Neural cell (in vitro differentiated cells): ENCODE data around the gene RSPO3. TPM values are rescaled to one million over a fixed set of nuclear protein-coding genes. Genes with fewer than 3 reads are reported as not detected.

Source experiments
- H2AFZ ChIP-seq: fragments of 200-600, 300-800 bp; sonication (generic), shearing (Covaris generic); 2 replicates; pipeline ENCODE4 v1.6.0; 2014; ENCODE audit warnings: low read depth, mild to moderate bottlenecking, antibody characterized with exemption, low read length, moderate library complexity
- H3F3A ChIP-seq: fragments of 200-600 bp; shearing (Covaris generic); 2 replicates; pipeline ENCODE4 v1.6.1; 2016; ENCODE audit warnings: mild to moderate bottlenecking, moderate library complexity, mixed read lengths, antibody characterized with exemption, low read length; ENCODE audit not compliant: insufficient read depth, poor library complexity, severe bottlenecking
- H3K27ac ChIP-seq: fragments of 200-600, 300-800 bp; sonication (generic), shearing (Covaris generic); 2 replicates; pipeline ENCODE4 v1.5.1; 2014; ENCODE audit warnings: mild to moderate bottlenecking, low read length, moderate library complexity
- H3K27me3 ChIP-seq: fragments of 300-800, 200-600 bp; sonication (generic), shearing (Covaris generic); 2 replicates; pipeline ENCODE4 v1.6.0; 2014; ENCODE audit warnings: mild to moderate bottlenecking, low read depth, low read length, moderate library complexity; ENCODE audit not compliant: insufficient read depth
- H3K36me3 ChIP-seq: fragments of 300-800, 200-600 bp; sonication (generic), shearing (Covaris generic); 2 replicates; pipeline ENCODE4 v1.5.1; 2014; ENCODE audit warnings: mild to moderate bottlenecking, antibody characterized with exemption, low read length, moderate library complexity; ENCODE audit not compliant: insufficient read depth
- H3K4me2 ChIP-seq: fragments of 300-800, 200-600 bp; sonication (generic), shearing (Covaris generic); 2 replicates; pipeline ENCODE4 v1.6.0; 2014; ENCODE audit warnings: mild to moderate bottlenecking, low read length
- H3K4me3 ChIP-seq: fragments of 300-800, 200-600 bp; sonication (generic), shearing (Covaris generic); 2 replicates; pipeline ENCODE4 v1.5.1; 2014; ENCODE audit warnings: mild to moderate bottlenecking, low read length, moderate library complexity
- H3K79me2 ChIP-seq: fragments of 200-600 bp; shearing (Covaris generic); replicated peaks from 2 replicates; pipeline ENCODE4 v1.6.0; 2014; ENCODE audit warnings: mild to moderate bottlenecking, low read length, moderate library complexity; ENCODE audit not compliant: insufficient read depth
- H3K9ac ChIP-seq: fragments of 300-800, 200-600 bp; sonication (generic), shearing (Covaris generic); 2 replicates; pipeline ENCODE4 v1.6.1; 2016; ENCODE audit warnings: mild to moderate bottlenecking, low read length, mixed read lengths
- H3K9me2 ChIP-seq: fragments of 200-600 bp; shearing (Covaris generic); 2 replicates; pipeline ENCODE4 v1.6.1; 2016; ENCODE audit warnings: mild to moderate bottlenecking, low read length, mixed read lengths; ENCODE audit not compliant: insufficient read depth
- H3K9me3 ChIP-seq: fragments of 200-600, 300-800 bp; sonication (generic), shearing (Covaris generic); 2 replicates; pipeline ENCODE4 v1.6.1; 2016; ENCODE audit warnings: mild to moderate bottlenecking, mixed run types, low read length, moderate library complexity, mixed read lengths
- H4K20me1 ChIP-seq: fragments of 200-600 bp; shearing (Covaris generic); 2 replicates; pipeline ENCODE4 v1.6.1; 2016; ENCODE audit warnings: mild to moderate bottlenecking, mixed run types; ENCODE audit not compliant: insufficient read depth
- EP300 ChIP-seq: fragments of 450-650 bp; conservative IDR thresholded peaks from 2 replicates; pipeline ENCODE4 v1.6.1; 2014; ENCODE audit warnings: antibody characterized with exemption, mild to moderate bottlenecking, moderate library complexity; ENCODE audit not compliant: poor library complexity, severe bottlenecking
- EZH2 ChIP-seq: fragments of 200-600, 300-800 bp; shearing (Covaris generic), sonication (generic); IDR thresholded peaks from 2 replicates; pipeline ENCODE4 v1.6.1; 2014; ENCODE audit warnings: antibody characterized with exemption, low read length, borderline replicate concordance, mild to moderate bottlenecking; ENCODE audit not compliant: insufficient read depth, poor library complexity, severe bottlenecking
- MXI1 ChIP-seq: fragments of 450-650 bp; conservative IDR thresholded peaks from 2 replicates; pipeline ENCODE4 v1.6.1; 2014; ENCODE audit warnings: antibody characterized with exemption, mild to moderate bottlenecking; ENCODE audit not compliant: poor library complexity, severe bottlenecking
- POLR2AphosphoS5 ChIP-seq: IDR thresholded peaks from 2 replicates; pipeline ENCODE4 v1.6.1; 2012
- RAD21 ChIP-seq: fragments of 450-650 bp; conservative IDR thresholded peaks from 2 replicates; pipeline ENCODE4 v1.6.1; 2014; ENCODE audit warnings: antibody characterized with exemption, mild to moderate bottlenecking, moderate library complexity
- SMC3 ChIP-seq: fragments of 450-650 bp; conservative IDR thresholded peaks from 2 replicates; pipeline ENCODE4 v1.6.1; 2014; ENCODE audit warnings: antibody characterized with exemption, mild to moderate bottlenecking, moderate library complexity; ENCODE audit not compliant: poor library complexity
- TAF1 ChIP-seq: IDR thresholded peaks from 2 replicates; pipeline ENCODE4 v1.6.1; 2012; ENCODE audit warnings: low read depth
- polyA plus RNA-seq: library from polyadenylated mRNA; depleted of rRNA; stranded (reverse); fragments of >200 nt; gene quantifications from 2 replicates; pipeline ENCODE4 v1.2.3, GENCODE V29; 2014
- TF ChIP-seq, protein P1 (sequence below): IDR thresholded peaks from 2 replicates; pipeline ENCODE4 v1.6.1; 2012; ENCODE audit warnings: borderline replicate concordance
- TF ChIP-seq, protein P2 (sequence below): fragments of 450-650 bp; IDR thresholded peaks from 2 replicates; pipeline ENCODE4 v1.5.1; 2014; ENCODE audit warnings: antibody characterized with exemption, mild to moderate bottlenecking, moderate library complexity; ENCODE audit not compliant: poor library complexity, severe bottlenecking

Gene RSPO3
- polyA plus RNA-seq, 1 donor from 2014 or later, result 0.48 TPM

DNA sequence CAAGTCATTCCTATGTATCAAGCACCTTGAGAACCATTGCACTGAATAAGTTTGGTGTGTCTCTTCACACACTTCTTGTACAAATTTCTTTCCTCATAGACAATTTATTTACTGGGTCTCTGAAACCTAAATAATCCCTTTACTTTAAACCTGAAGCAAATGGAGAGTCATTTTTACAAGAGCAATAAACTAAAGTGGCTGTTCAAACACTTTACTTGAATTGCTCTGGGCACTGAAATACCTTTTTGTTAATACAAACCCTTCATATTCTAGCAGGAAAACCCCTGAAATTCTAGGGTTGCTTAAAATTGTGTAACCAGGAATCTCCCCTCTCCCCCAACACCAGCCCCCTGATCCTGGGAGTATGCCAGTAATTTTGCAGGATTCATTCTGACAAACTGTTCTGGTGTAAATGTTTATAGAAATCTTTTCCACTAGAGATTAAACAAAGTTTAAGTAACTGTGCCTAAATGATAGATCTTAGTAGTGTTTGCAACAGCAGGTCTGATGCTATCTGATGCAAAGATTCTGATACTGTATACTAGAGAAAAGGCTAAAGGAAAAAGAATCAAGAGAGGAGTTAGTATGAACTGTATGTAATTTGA is 13.4 kb downstream of the RSPO3 start:
- Histone ChIP-seq H3K9me2 (no peaks in the 10 kb centered on the region), H2AFZ (no peak overlapping the region), H3K79me2 (no peaks in the 10 kb centered on the region), H3K36me3 (no peaks in the 10 kb centered on the region), H3K4me3 (no peak overlapping the region), H3K27ac (no peak overlapping the region), H3K9me3 (no peaks in the 10 kb centered on the region), H3K4me2 (no peak overlapping the region), H3F3A (no peaks in the 10 kb centered on the region), H3K9ac (no peak overlapping the region), H3K27me3 (no peaks in the 10 kb centered on the region), H4K20me1 (no peaks in the 10 kb centered on the region)
- TF ChIP-seq EZH2, result no peak

DNA sequence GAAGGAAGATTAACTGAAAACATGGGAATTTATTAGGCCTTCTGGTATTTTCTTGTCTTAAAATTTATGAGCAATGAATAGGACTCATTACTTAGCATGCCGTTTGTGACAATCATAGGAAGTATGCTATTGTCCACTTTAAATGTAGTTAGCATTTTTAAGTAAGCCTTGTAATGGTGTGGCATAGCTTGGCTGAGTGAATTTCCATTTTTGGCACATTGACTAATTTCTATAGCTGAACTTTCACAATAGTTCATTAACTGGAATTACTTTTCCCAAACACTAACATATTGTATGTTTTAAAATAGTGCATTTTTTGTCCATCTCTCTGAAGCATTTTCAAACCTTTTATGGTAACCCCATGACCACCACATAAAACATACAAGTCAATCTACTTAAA is 15.7 kb downstream of the RSPO3 start:
- Histone ChIP-seq H3K9me2 (no peaks in the 10 kb centered on the region), H2AFZ (no peak overlapping the region), H3K9ac (no peak overlapping the region), H3K4me2 (no peak overlapping the region), H3F3A (no peaks in the 10 kb centered on the region), H3K79me2 (no peaks in the 10 kb centered on the region), H3K36me3 (no peaks in the 10 kb centered on the region), H3K27me3 (no peaks in the 10 kb centered on the region), H3K27ac (no peak overlapping the region), H3K4me3 (no peak overlapping the region), H3K9me3 (no peaks in the 10 kb centered on the region), H4K20me1 (no peaks in the 10 kb centered on the region)
- TF ChIP-seq SMC3 (no peak), POLR2AphosphoS5 (no peak), EP300 (no peak), TAF1 (no peak), RAD21 (no peak), MXI1 (no peak), EZH2 (no peak)
- TF ChIP-seq, protein P1, sequence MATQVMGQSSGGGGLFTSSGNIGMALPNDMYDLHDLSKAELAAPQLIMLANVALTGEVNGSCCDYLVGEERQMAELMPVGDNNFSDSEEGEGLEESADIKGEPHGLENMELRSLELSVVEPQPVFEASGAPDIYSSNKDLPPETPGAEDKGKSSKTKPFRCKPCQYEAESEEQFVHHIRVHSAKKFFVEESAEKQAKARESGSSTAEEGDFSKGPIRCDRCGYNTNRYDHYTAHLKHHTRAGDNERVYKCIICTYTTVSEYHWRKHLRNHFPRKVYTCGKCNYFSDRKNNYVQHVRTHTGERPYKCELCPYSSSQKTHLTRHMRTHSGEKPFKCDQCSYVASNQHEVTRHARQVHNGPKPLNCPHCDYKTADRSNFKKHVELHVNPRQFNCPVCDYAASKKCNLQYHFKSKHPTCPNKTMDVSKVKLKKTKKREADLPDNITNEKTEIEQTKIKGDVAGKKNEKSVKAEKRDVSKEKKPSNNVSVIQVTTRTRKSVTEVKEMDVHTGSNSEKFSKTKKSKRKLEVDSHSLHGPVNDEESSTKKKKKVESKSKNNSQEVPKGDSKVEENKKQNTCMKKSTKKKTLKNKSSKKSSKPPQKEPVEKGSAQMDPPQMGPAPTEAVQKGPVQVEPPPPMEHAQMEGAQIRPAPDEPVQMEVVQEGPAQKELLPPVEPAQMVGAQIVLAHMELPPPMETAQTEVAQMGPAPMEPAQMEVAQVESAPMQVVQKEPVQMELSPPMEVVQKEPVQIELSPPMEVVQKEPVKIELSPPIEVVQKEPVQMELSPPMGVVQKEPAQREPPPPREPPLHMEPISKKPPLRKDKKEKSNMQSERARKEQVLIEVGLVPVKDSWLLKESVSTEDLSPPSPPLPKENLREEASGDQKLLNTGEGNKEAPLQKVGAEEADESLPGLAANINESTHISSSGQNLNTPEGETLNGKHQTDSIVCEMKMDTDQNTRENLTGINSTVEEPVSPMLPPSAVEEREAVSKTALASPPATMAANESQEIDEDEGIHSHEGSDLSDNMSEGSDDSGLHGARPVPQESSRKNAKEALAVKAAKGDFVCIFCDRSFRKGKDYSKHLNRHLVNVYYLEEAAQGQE, result no peak
- TF ChIP-seq, protein P2, sequence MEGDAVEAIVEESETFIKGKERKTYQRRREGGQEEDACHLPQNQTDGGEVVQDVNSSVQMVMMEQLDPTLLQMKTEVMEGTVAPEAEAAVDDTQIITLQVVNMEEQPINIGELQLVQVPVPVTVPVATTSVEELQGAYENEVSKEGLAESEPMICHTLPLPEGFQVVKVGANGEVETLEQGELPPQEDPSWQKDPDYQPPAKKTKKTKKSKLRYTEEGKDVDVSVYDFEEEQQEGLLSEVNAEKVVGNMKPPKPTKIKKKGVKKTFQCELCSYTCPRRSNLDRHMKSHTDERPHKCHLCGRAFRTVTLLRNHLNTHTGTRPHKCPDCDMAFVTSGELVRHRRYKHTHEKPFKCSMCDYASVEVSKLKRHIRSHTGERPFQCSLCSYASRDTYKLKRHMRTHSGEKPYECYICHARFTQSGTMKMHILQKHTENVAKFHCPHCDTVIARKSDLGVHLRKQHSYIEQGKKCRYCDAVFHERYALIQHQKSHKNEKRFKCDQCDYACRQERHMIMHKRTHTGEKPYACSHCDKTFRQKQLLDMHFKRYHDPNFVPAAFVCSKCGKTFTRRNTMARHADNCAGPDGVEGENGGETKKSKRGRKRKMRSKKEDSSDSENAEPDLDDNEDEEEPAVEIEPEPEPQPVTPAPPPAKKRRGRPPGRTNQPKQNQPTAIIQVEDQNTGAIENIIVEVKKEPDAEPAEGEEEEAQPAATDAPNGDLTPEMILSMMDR, result no peak
